ENCODE data around the gene SPRED3.
"Not testable (repeated sequence)": the region's sequence is repeated elsewhere in the genome, so short reads cannot be mapped to it uniquely, and the experiment has no call there.

- TF ChIP-seq CTCF (conservative IDR thresholded peaks at IDR 0.05 in 1 of 2, IDR thresholded peaks at IDR 0.05 in 1 of 2; ENCODE audit: extremely low read depth in 1 of 2, insufficient read depth in 1 of 2, low read depth in 1 of 2, low read length in 2 of 2); EZH2 (IDR thresholded peaks at IDR 0.05; ENCODE audit: borderline replicate concordance, low read length): not testable (repeated sequence)
Measured at GRCh38 chr19:38410407-38410806, 21.9 kb downstream of the SPRED3 start.

Measured in mammary epithelial cell (primary cell).